IMR-90 (cell line): ENCODE data around the gene KLK6.

Experiments
- BHLHE40 ChIP-seq: fragments of 150-350 bp; IDR thresholded peaks from 2 replicates; pipeline ENCODE4 v1.6.1; 2016; ENCODE audit warnings: mild to moderate bottlenecking, low read depth, low read length
- CEBPB ChIP-seq: IDR thresholded peaks from 2 replicates; pipeline ENCODE4 v1.6.1; 2012; ENCODE audit warnings: low read depth, low read length, improper control_type of control experiment
- CHD1 ChIP-seq: IDR thresholded peaks from 2 replicates; pipeline ENCODE4 v1.6.1; 2012; ENCODE audit warnings: low read depth, low read length, improper control_type of control experiment
- FOS ChIP-seq: fragments of 150-350 bp; IDR thresholded peaks from 2 replicates; pipeline ENCODE4 v1.6.1; 2016; ENCODE audit warnings: low read depth, low read length
- MAFK ChIP-seq: IDR thresholded peaks from 2 replicates; pipeline ENCODE4 v1.6.1; 2012; ENCODE audit warnings: low read depth, low read length, improper control_type of control experiment
- MXI1 ChIP-seq: IDR thresholded peaks from 2 replicates; pipeline ENCODE4 v1.6.1; 2012; ENCODE audit warnings: low read depth, mild to moderate bottlenecking, low read length, moderate library complexity, borderline replicate concordance
- NFE2L2 ChIP-seq: fragments of 150-350 bp; IDR thresholded peaks from 2 replicates; pipeline ENCODE4 v1.6.1; 2016; ENCODE audit warnings: low read depth, mild to moderate bottlenecking, low read length
- POLR2A ChIP-seq: IDR thresholded peaks from 2 replicates; pipeline ENCODE4 v1.6.1; 2012; ENCODE audit warnings: mild to moderate bottlenecking, low read depth, low read length
- RAD21 ChIP-seq: IDR thresholded peaks from 2 replicates; pipeline ENCODE4 v1.6.1; 2012; ENCODE audit warnings: low read length, improper control_type of control experiment
- RFX5 ChIP-seq: IDR thresholded peaks from 2 replicates; pipeline ENCODE4 v1.8.0; 2012; ENCODE audit warnings: low read depth, mild to moderate bottlenecking, low read length, moderate library complexity
- SMC3 ChIP-seq: fragments of 150-350 bp; IDR thresholded peaks from 2 replicates; pipeline ENCODE4 v1.6.1; 2016; ENCODE audit warnings: low read depth, mild to moderate bottlenecking, antibody characterized with exemption, low read length, moderate library complexity
- TF ChIP-seq, protein P1 (sequence below): conservative IDR thresholded peaks from 2 replicates; pipeline ENCODE4 v1.5.1; 2012; ENCODE audit warnings: mild to moderate bottlenecking, low read depth, low read length, improper control_type of control experiment
- TF ChIP-seq, protein P2 (sequence below): fragments of 150-350 bp; IDR thresholded peaks from 2 replicates; pipeline ENCODE4 v1.6.1; 2017; ENCODE audit warnings: mild to moderate bottlenecking, antibody characterized with exemption, low read length, low read depth
- TF ChIP-seq, protein P3 (sequence below): fragments of 150-350 bp; IDR thresholded peaks from 2 replicates; pipeline ENCODE4 v1.6.1; 2016; ENCODE audit warnings: low read depth, mild to moderate bottlenecking, low read length, moderate library complexity, borderline replicate concordance

DNA sequence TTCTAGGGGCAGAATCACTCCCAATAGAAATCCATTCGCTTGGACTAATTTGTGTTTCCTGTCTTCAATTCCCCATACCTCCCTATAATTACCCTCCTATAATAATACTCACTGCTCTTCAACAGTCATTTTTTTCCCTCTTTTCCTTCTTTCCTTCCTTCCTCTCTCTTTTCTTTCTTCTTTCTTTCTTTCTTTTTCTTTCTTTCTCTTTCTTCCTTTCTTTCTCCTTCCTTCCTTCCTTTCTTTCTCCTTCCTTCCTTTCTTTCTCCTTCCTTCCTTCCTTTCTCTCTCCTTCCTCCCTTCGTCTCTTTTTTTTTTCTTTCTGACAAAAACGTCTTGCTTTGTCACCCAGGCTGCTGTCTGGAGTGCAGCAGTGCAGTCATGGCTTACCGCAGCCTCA, 24.6 kb downstream of the KLK6 start:
- TF ChIP-seq POLR2A (no peak), RFX5 (no peak), CEBPB (no peak), RAD21 (no peak), CHD1 (no peak), MAFK (no peak), SMC3 (no peak), BHLHE40 (no peak), NFE2L2 (no peak), FOS (no peak), MXI1 (no peak)
- TF ChIP-seq, protein P1, sequence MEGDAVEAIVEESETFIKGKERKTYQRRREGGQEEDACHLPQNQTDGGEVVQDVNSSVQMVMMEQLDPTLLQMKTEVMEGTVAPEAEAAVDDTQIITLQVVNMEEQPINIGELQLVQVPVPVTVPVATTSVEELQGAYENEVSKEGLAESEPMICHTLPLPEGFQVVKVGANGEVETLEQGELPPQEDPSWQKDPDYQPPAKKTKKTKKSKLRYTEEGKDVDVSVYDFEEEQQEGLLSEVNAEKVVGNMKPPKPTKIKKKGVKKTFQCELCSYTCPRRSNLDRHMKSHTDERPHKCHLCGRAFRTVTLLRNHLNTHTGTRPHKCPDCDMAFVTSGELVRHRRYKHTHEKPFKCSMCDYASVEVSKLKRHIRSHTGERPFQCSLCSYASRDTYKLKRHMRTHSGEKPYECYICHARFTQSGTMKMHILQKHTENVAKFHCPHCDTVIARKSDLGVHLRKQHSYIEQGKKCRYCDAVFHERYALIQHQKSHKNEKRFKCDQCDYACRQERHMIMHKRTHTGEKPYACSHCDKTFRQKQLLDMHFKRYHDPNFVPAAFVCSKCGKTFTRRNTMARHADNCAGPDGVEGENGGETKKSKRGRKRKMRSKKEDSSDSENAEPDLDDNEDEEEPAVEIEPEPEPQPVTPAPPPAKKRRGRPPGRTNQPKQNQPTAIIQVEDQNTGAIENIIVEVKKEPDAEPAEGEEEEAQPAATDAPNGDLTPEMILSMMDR, result no peak
- TF ChIP-seq, protein P2, sequence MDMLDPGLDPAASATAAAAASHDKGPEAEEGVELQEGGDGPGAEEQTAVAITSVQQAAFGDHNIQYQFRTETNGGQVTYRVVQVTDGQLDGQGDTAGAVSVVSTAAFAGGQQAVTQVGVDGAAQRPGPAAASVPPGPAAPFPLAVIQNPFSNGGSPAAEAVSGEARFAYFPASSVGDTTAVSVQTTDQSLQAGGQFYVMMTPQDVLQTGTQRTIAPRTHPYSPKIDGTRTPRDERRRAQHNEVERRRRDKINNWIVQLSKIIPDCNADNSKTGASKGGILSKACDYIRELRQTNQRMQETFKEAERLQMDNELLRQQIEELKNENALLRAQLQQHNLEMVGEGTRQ, result no peak
- TF ChIP-seq, protein P3, sequence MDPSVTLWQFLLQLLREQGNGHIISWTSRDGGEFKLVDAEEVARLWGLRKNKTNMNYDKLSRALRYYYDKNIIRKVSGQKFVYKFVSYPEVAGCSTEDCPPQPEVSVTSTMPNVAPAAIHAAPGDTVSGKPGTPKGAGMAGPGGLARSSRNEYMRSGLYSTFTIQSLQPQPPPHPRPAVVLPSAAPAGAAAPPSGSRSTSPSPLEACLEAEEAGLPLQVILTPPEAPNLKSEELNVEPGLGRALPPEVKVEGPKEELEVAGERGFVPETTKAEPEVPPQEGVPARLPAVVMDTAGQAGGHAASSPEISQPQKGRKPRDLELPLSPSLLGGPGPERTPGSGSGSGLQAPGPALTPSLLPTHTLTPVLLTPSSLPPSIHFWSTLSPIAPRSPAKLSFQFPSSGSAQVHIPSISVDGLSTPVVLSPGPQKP, result no peak
